Mononuclear cell (primary cell): ENCODE data around the gene MPC2. TPM values are rescaled to one million over a fixed set of nuclear protein-coding genes. Genes with fewer than 3 reads are reported as not detected.

Experiments used
- H3K27me3 ChIP-seq: 2 replicates; pipeline ENCODE4 v1.6.0; 2011; ENCODE audit warnings: low read length, control low read depth; ENCODE audit not compliant: insufficient read depth
- H3K4me1 ChIP-seq: 2 replicates; pipeline ENCODE4 v1.5.1; 2011; ENCODE audit warnings: mild to moderate bottlenecking, low read length, control low read depth; ENCODE audit not compliant: insufficient read depth
- H3K4me3 ChIP-seq: 2 replicates; pipeline ENCODE4 v1.5.1; 2011; ENCODE audit warnings: mild to moderate bottlenecking, low read length, moderate library complexity
- H3K9me3 ChIP-seq: 2 replicates; pipeline ENCODE4 v1.5.1; 2011; ENCODE audit warnings: low read depth, mild to moderate bottlenecking, control low read depth, low read length
- total RNA-seq: library from RNA; depleted of rRNA; stranded (reverse); fragments of >200 nt; gene quantifications from one replicate; pipeline ENCODE4 v1.2.3, GENCODE V29; 2012

Gene MPC2
- 17.1 TPM for total RNA-seq

DNA sequence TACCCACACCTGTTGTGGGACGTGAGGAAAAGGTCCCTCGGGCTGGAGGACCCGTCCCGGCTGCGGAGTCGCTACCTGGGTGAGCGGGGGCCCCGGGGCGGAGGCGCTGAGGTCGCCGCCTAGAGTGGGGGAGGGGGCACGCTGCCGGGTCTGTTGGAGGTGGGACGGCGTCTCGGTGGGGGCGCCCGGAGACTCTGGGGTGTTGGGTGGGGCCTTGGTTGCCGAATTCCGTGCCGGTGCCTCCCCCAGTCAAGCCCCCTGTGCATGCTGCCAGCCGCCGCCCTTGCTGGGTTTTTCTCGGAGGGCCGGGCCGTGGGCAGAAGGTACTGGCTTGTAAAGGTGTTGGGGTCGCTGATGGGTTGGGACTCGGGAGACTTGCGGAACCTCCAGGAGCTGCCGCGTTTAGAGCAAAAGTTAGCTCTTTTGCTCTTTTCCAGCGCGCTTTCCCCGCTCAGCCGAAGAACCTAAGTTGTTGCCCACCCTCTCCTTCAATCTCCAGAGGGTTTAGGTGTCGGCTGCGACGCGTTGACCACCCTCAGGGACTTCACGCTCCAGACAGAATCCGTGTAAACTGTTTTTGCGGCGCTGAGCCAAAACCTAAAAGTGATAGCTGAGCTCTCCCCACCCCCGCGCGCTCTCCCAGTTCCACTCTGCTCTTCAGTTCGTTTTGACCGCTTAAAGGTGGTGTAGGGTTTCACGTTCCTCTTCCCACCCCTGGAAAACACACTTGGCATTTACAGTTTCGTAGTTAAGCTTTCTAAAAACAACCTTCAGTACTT is at the start of gene MPC2:
MPC2 (minus strand) TSS at position 143 of the 779 bp plus-strand sequence. CDS start 1,231 bp downstream, outside the sequence.
- H3K27me3 ChIP-seq: no peaks in the 10 kb centered on the region
- no peaks in the 10 kb centered on the region for H3K9me3 ChIP-seq
- peaks cover 21% of the 10 kb centered on the region for H3K4me1 ChIP-seq
- H3K4me3 ChIP-seq: peak within 1 kb of the TSS; percentile 81

GRCh38 chr1:167984886-167985489 is 48.1 kb upstream of the MPC2 start:
- Histone ChIP-seq H3K4me1 (no peaks in the 10 kb centered on the region), H3K27me3 (no peaks in the 10 kb centered on the region), H3K9me3 (no peaks in the 10 kb centered on the region), H3K4me3 (no peak overlapping the region)

DNA sequence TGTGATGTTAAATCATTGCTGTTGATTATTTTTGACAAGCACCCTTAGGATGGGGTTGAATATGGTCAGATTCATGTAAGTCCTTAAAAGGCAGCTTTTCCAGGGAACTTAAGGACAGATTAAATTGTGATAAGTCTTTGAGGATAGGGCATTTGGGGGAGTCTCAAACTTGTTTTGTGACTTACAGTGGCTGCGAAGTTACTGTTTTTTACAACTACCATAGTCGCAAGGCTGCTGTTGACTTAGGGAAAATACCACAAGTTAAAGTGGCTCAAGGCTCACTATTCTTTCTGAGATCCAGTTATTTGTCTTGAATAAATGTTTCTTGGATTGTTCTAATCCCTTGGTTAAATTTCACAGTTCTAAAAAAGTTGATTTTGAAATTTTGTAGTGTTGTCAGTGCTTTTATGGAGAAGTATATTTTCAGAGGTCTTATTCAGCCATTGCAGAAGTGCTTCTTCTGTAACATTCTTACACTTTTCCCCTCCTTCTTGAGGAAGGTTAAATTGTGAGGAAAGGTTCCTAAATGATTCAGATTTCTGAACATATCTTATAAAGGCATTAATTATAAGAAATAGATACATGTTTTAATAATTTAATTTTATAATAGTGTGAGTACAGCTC is 47.0 kb upstream of the MPC2 start:
- Histone ChIP-seq H3K9me3 (no peaks in the 10 kb centered on the region), H3K4me1 (no peaks in the 10 kb centered on the region), H3K27me3 (no peaks in the 10 kb centered on the region), H3K4me3 (no peak overlapping the region)

- Histone ChIP-seq H3K9me3 (no peaks in the 10 kb centered on the region), H3K4me1 (no peaks in the 10 kb centered on the region), H3K4me3 (no peak overlapping the region), H3K27me3 (no peaks in the 10 kb centered on the region)
These were observed 45.1 kb upstream of the MPC2 start for GRCh38 chr1:167981933-167982332.

DNA sequence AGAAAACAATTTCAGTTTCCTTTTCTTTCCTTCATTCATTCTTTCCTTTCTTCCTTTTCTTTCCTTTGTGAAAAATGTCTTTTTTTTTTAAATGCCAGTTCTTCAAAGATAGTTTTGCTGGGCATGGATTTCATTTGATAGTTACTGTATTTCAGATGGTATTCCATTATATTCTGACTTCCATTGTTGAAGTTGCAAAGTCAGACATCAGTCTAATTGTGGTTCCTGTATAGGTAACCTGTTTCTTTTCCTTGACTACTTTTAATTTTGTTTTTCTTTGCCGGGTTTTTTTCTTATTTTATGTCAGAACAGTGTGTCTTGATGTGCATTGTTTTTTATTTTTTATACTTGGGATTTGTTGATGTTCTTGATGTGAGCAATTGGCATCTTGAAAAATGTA is 40.4 kb upstream of the MPC2 start:
- Histone ChIP-seq H3K4me3 (no peak overlapping the region), H3K4me1 (no peaks in the 10 kb centered on the region), H3K9me3 (no peaks in the 10 kb centered on the region), H3K27me3 (no peaks in the 10 kb centered on the region)

DNA sequence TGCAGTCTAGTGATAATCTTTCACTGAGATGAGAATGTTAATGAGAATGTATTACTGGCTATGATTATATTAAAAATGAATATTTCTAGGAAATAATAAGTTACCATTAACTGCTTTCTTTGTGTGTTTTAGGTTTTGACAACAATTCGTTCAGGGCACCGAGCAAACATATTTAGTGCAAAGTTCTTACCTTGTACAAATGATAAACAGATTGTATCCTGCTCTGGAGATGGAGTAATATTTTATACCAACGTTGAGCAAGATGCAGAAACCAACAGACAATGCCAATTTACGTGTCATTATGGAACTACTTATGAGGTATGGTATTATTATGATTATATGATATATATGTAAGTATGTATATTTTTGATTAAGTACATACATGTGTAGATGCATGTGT is 37.8 kb upstream of the MPC2 start:
- H3K4me1 ChIP-seq: no peaks in the 10 kb centered on the region
- no peak overlapping the region for H3K4me3 ChIP-seq
- H3K9me3 ChIP-seq: no peaks in the 10 kb centered on the region
- no peaks in the 10 kb centered on the region for H3K27me3 ChIP-seq

DNA sequence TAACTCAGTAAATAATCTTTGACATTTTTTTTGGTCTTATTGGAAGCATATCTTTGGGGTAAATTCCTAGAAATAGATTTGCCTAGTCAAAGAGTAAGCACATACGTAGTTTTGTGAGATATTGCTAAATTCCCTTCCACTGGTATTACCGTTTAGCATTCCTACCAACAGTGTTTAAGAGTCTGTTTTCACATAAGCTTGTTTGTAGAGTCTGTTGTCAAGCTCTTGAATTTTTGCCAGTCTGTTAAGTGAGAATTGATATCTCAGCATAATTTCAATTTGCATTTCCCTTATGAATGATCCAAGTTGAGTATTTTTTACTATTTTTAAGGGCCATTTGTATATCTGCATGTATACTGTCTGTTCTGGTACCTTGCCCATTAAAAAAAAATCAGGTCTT is 37.0 kb upstream of the MPC2 start:
- H3K9me3 ChIP-seq: no peaks in the 10 kb centered on the region
- no peaks in the 10 kb centered on the region for H3K27me3 ChIP-seq

DNA sequence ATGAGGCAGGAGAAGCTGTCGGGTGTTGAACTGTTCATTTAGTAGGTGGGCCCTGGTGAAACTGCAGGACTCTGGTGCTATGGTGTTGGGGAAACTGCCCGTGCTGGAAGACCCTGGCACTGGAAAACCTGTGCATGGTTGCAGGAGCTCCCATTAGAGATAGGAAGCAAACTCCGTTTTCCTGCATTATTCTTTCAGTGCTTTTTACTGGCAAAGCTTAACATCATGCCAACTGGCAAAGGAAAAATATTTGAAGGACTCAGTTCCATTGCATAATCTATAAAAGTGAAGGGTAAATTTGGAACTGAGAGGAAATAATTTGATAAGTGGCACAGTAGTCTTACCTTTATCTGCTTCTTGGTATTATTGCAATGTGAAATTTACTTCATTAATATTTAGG is 31.7 kb upstream of the MPC2 start:
- no peaks in the 10 kb centered on the region for H3K4me1 ChIP-seq
- no peak overlapping the region for H3K4me3 ChIP-seq
- H3K27me3 ChIP-seq: no peaks in the 10 kb centered on the region
- no peaks in the 10 kb centered on the region for H3K9me3 ChIP-seq

More for the DNA sequence above, 37.0 kb upstream of the MPC2 start:
- Histone ChIP-seq H3K4me1 (no peaks in the 10 kb centered on the region), H3K4me3 (no peak overlapping the region)

DNA sequence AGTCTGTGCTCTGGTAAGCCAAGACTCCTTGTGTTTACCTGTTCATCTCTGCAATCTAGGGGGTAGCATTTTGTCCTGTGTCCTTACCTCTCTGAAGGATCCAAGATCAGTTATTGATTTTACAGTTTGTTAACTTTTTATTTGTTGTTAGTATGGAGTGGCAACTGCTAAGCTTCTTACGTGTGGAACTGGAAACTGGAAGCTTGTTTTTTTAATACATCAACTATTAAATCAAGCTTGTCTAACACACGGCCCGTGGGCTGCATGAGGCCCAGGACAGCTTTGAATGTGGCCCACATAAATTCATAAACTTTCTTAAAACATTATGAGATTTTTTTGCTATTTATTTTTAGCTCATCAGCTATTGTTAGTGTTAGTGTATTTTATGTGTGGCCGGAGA is 29.2 kb upstream of the MPC2 start:
- Histone ChIP-seq H3K4me3 (no peak overlapping the region), H3K4me1 (no peaks in the 10 kb centered on the region), H3K27me3 (no peaks in the 10 kb centered on the region), H3K9me3 (no peaks in the 10 kb centered on the region)

DNA sequence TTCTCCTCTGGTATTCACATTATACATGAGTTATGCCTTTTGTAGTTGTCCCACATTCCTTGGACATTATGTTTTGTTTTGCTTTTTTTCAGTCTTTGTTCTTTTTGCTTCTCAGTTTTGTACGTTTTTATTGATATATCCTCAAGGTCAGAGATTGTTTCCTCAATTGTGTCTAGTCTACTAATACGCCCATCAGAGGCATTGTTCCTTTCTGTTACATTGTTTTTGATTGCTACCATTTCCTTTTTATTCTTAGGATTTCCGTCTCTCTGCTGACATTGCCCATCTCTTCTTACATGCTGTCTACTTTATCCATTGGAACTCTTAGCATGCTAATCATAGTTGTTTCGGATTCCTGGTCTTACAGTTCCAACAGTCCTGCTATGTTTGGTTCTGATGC is 27.8 kb upstream of the MPC2 start:
- Histone ChIP-seq H3K9me3 (no peaks in the 10 kb centered on the region), H3K4me1 (no peaks in the 10 kb centered on the region), H3K27me3 (no peaks in the 10 kb centered on the region), H3K4me3 (no peak overlapping the region)

DNA sequence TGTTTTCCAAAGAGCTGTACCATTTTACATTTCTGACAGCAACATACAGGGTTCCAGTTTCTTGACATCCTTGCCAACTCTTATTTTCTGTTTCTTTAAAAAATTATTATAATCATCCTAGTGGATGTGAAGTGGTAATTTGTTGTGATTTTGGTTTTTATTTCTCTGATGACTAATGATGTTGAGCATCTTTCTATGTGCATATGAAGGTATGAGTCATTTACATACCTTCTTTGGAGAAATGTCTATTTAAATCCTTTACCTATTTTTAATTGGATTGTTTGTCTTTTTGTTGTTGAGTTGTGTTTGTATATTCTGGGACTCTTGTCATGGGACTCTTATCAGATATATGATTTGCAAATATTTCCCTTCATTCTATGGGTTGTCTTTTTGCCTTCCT is 20.8 kb upstream of the MPC2 start:
- no peaks in the 10 kb centered on the region for H3K9me3 ChIP-seq
- no peaks in the 10 kb centered on the region for H3K27me3 ChIP-seq
- no peaks in the 10 kb centered on the region for H3K4me1 ChIP-seq
- H3K4me3 ChIP-seq: no peak overlapping the region

GRCh38 chr1:167955915-167956314 is 19.0 kb upstream of the MPC2 start:
- no peaks in the 10 kb centered on the region for H3K27me3 ChIP-seq
- H3K4me3 ChIP-seq: no peak overlapping the region
- H3K9me3 ChIP-seq: no peaks in the 10 kb centered on the region
- no peaks in the 10 kb centered on the region for H3K4me1 ChIP-seq

GRCh38 chr1:167950569-167950968 is 13.7 kb upstream of the MPC2 start:
- Histone ChIP-seq H3K4me3 (no peak overlapping the region), H3K4me1 (no peaks in the 10 kb centered on the region), H3K9me3 (no peaks in the 10 kb centered on the region), H3K27me3 (no peaks in the 10 kb centered on the region)

GRCh38 chr1:167949785-167950184 is 12.9 kb upstream of the MPC2 start:
- Histone ChIP-seq H3K9me3 (no peaks in the 10 kb centered on the region), H3K4me3 (no peak overlapping the region), H3K27me3 (no peaks in the 10 kb centered on the region), H3K4me1 (no peaks in the 10 kb centered on the region)

GRCh38 chr1:167947733-167948132 is 10.9 kb upstream of the MPC2 start:
- Histone ChIP-seq H3K4me1 (no peaks in the 10 kb centered on the region), H3K9me3 (no peaks in the 10 kb centered on the region), H3K27me3 (no peaks in the 10 kb centered on the region), H3K4me3 (no peak overlapping the region)
